ENCODE results near the gene SMAD2. TPM values are rescaled to one million over a fixed set of nuclear protein-coding genes. Genes with fewer than 3 reads are reported as not detected.

The SMAD2 gene
- total RNA-seq, 4 donors from 2014 or later, result 47.4 to 116 (median 72.2) TPM

DNA sequence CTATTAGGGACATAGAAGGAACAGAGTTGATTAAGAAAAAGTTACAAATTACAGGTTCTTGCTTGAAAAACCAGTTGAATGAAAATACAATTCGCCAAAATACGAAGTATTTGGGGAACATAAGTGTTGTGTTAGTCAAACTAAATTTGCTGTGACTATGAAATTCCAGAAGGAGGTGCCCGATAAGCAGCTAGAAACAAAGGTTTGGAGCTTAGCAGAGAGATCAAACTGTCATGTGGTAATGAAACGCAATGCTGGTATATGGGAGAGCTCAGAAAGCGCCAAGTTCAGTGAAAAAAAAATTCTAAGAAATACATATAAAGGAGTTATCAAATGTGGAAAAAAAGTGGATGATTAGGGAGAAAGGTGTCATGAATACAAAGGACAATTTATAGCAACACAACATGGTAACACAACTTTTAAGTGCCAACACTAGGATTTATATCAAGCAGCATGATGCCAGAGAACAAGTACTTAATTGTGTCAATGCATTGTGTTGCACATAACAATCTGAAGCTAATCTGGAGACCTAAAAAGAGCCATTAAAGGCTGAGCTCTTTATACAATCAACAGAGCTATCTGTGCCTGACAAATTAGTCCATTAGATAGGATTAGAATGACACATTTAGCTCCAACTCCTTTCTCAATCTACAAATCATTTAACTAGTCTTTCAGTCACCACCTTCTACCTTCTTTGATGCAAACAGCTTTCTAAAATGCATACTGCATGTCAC lies 31.2 kb downstream of the SMAD2 start:
- no peak for DNase-seq (ENCODE audit: low spot score)
- TF ChIP-seq, protein P1, sequence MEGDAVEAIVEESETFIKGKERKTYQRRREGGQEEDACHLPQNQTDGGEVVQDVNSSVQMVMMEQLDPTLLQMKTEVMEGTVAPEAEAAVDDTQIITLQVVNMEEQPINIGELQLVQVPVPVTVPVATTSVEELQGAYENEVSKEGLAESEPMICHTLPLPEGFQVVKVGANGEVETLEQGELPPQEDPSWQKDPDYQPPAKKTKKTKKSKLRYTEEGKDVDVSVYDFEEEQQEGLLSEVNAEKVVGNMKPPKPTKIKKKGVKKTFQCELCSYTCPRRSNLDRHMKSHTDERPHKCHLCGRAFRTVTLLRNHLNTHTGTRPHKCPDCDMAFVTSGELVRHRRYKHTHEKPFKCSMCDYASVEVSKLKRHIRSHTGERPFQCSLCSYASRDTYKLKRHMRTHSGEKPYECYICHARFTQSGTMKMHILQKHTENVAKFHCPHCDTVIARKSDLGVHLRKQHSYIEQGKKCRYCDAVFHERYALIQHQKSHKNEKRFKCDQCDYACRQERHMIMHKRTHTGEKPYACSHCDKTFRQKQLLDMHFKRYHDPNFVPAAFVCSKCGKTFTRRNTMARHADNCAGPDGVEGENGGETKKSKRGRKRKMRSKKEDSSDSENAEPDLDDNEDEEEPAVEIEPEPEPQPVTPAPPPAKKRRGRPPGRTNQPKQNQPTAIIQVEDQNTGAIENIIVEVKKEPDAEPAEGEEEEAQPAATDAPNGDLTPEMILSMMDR (IDR thresholded peaks at IDR 0.05), result no peak
- no peak for ATAC-seq (ENCODE audit: low FRiP score)

DNA sequence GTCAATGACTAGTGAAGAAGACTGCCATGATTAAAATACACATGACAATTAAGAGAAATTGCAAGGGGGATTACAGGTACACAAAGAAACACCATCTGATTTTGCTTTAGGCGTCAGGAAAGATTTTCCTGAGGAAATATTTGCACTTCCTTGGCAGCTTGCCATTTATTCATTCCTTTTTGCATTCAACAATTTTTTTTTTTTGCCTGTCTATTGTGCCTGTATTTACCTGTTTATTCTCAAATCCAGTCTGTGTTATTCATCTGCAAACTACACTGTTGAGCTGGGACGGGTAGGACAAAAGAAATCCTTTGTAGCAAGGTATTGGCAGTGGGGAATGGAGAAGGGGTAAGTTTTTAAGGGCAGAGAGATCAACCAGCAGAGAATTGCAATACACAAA lies 31.8 kb downstream of the SMAD2 start:
- no peak for DNase-seq (ENCODE audit: low spot score)
- ATAC-seq (ENCODE audit: low FRiP score), result no peak
- TF ChIP-seq, protein P1 (IDR thresholded peaks at IDR 0.05), result no peak

DNA sequence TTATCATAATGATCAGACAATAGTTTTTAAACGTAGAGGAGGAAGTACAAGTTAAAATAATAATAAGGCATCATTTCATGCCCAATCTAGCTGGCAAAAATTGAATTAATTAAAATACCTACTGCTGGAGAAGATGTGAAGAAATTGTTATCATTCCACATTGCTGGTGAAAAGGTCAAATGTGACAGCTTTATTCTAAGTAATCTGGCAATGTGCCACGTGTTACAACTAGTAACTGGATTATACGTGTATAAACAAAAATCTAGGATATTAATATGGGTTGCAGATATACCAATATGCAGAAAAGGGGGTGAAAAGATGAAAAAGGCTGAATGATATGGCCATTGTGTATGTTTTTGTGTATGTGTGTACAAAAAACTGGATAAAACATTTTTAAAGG lies 32.4 kb downstream of the SMAD2 start:
- DNase-seq (ENCODE audit: low spot score) (no peak), ATAC-seq (ENCODE audit: low FRiP score) (no peak)
- TF ChIP-seq, protein P1 (IDR thresholded peaks at IDR 0.05), result no peak

DNA sequence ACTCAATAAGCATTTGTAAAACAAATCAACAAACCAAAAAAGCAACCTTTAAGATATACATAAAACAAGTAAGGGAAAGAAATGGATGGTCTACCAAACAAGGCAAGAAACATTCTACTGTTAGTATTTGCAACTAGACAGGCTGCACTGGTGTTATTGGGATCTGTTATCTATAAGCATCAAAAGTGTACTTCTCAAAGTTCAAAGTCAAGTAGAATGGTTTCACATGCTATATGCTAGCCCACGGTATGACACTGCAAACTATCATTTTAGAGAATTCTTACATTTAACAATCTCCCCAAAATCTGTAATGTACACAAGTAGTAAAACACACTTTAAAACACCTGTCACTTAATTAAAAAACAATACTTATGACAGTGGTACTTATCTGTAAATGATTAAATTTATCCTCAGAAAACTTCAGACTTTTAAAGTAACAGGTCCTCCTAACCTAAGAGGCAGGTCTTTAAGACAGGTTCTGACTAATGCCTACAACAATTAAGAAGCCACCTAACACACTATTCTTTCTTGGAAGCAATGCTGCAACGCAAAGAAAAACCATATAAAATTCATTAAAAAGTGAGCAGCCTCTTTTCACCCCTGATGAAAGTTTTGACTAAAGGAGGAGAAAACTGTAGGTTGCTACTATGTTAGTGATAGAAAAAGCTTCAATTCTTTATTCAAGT lies 34.8 kb downstream of the SMAD2 start:
- ATAC-seq (ENCODE audit: low FRiP score), result no peak
- TF ChIP-seq, protein P1 (IDR thresholded peaks at IDR 0.05), result no peak
- no peak for DNase-seq (ENCODE audit: low spot score)

DNA sequence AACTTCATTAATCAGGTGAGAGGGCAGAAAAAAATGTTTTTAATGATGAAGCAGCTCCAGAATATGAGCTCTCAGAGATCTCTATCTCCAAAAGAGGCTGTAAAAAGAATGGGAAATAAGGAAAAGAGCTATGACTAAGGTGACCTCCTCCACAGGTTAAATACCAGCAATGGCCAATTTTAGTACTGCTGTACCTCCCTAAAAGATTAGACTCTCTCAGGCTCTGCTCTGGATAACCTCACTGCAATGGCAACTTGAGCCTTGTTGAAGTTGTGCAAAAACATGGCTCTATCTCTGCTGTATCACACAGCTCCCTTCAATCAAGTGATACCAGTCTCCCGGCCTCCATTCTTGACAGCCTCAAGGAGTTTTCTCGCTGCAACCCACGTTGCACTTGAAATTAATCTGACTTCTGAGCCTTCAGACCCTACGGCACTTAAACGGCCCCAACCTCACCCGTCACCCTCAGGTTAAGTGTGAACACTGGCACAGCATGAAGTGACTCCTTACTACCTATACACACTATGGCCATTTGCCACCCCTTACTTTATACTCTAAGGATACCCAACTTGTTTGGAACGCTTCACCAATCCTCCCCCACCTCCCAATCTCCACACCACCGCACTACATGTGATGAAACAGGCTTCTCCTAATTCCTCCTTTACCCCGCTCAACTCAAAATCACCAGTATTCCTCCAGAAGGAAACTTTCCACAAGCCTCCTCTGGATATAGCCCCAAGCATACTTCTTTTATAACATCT lies 36.3 kb downstream of the SMAD2 start:
- peak; percentile 77 for ATAC-seq (ENCODE audit: low FRiP score)
- TF ChIP-seq, protein P1 (IDR thresholded peaks at IDR 0.05), result no peak
- no peak for DNase-seq (ENCODE audit: low spot score)

DNA sequence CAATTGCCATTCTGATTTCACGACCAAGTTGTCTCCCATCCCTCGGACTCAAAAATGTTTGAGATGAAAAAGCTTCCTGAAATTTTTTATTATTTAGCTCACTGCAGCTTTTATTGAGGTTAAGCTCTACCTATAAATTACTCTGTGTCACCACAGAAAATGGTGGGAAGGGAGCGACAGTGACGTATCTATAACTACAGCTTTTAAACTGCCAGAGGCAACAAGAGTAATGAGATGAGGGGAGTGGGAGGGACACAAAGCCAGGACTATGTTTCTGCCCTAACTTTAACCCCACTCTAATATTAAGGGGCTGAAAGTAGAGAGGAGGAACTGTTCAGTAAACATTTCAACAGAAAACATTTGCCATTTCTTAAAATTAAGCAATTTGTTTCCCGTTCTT lies 37.4 kb downstream of the SMAD2 start:
- TF ChIP-seq, protein P1 (IDR thresholded peaks at IDR 0.05), result no peak
- DNase-seq (ENCODE audit: low spot score) (no peak), ATAC-seq (ENCODE audit: low FRiP score) (no peak)

Data from omental fat pad (tissue), 4 donors.